HG02884 (cell line): ENCODE measurements around the gene JAKMIP1.

ENCODE experiments used
- ATAC-seq: cut with Tn5 transposase; IDR thresholded peaks from one replicate; pipeline ENCODE4 v1.9.1; 2021; ENCODE audit warnings: mild to moderate bottlenecking, moderate library complexity; ENCODE audit not compliant: unreplicated experiment

The JAKMIP1 gene

DNA sequence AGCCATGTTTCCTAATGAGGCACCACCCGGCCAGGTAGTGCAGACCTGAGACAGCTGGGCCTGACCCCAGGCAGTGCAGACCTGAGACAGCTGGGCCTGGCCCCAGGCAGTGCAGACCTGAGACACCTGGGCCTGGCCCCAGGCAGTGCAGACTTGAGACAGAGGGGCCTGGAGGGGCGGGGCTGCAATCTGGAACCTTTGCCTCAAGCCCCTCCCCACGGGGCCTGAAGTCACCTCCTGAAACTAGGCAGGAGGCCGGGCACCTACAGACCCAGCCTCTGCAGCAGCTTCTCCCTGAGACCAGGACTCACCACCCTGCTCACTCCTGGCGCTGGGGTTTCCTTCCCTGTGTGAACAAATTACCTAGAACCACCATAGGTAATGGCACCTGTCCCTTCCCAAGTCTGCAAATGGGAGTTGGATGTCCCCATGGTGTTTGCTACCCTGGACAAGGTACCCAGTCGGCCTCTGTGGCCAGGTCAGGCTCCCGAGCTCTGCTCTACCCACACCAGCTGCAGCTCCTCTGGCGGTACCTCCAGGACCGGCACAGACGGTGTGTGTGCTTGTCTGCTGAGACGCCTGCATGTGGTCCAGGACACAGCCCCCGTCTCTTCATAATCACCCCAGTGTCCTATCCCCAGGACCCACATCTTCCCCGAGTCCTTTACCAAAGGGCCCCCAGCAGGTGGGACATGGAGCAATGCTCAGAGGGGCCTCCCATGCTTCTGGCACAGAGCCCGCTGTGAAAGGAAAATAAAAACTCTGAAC, 129.0 kb downstream of the JAKMIP1 start:
- no peak for ATAC-seq

GRCh38 chr4:6069845-6070709, 130.3 kb downstream of the JAKMIP1 start:
- ATAC-seq = no peak

GRCh38 chr4:6068986-6069385, 131.4 kb downstream of the JAKMIP1 start:
- no peak for ATAC-seq

- ATAC-seq = no peak
Observed at GRCh38 chr4:6065934-6066590, 134.3 kb downstream of the JAKMIP1 start.

GRCh38 chr4:6065166-6065565, 135.2 kb downstream of the JAKMIP1 start:
- no peak for ATAC-seq

GRCh38 chr4:6064383-6064782, 136.0 kb downstream of the JAKMIP1 start:
- no peak for ATAC-seq

DNA sequence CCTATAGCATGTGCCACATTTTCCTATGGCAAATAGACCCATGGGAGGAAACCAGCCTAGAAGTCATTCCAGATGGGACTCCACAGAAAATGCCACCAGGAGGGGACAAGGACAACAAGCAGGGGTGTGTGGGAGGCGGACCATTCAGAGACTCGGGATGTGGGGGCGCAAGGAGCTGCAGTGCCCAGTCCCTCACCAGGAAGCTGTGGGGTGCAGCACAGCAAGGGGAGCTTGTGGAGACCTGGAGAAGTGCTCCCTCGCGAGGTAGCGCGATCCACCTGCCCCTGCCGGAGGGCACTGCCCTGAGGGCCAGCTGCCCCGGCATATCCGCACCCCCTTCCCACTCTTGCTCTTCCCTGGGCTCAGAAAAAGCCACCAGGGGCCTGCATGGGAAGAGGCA, 136.7 kb downstream of the JAKMIP1 start:
- ATAC-seq = no peak

- ATAC-seq = no peak
Observed at GRCh38 chr4:6062133-6062532, 138.2 kb downstream of the JAKMIP1 start.

DNA sequence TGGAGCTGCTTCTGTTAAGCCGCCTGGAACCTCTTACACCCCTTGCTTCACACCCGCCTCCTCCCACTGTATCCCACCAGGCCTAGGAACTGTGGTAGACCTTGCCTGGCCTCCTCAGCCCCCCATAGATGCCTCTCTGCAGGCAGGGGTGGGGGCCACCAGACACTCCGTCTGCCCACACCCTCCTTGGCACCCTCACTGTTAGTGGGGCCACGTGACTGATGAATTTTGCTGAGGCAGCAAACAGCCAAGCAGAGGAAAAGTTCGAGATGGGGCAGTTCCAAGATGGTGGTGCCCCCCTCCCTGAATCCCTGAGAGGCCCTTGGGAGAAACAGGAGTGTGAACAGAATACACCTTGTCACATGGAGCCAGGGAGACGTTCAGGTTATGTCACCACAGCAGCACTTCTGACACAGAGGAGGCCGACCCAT, 141.0 kb downstream of the JAKMIP1 start:
- no peak for ATAC-seq

DNA sequence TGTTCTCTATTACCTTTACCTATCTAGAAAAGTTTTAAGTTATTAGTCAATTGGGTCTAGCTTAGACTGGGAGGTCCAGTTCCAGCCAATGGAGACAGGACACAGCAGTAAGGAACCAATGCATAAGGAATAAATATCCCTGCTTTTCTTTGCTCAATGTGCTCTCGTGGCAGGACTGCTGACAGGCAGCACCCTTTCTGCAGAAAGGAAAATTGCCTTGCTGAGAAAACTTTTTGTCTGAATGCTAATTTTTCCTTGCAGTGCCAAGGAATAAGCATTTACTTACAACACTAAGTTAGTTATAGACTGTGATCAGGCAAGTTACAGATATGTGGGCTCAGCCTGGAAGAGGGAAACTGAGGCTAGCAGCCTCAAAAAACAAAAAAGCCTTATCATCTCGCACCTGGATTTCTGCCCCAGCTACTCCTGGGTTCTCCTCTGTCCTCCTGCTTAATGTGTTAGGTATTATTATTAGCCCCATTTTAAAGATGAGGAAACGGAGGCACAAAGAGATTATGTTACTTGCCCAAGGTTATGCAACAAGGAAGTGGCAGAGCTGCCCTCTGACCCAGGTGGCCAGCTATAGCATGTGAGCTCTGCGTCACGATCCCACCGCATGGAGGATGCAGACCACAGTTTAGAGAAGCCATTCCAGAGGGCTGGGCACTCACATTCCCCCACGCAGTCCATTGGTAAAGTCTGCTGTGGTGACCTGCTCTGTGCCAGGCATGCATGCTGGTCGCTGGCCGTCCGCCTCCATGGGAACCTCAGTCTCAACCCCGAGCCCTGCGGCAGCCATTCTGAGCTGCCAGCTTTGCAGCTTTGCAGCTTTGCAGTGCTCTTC, 141.6 kb downstream of the JAKMIP1 start:
- no peak for ATAC-seq

GRCh38 chr4:6056976-6057766, 143.2 kb downstream of the JAKMIP1 start:
- no peak for ATAC-seq

DNA sequence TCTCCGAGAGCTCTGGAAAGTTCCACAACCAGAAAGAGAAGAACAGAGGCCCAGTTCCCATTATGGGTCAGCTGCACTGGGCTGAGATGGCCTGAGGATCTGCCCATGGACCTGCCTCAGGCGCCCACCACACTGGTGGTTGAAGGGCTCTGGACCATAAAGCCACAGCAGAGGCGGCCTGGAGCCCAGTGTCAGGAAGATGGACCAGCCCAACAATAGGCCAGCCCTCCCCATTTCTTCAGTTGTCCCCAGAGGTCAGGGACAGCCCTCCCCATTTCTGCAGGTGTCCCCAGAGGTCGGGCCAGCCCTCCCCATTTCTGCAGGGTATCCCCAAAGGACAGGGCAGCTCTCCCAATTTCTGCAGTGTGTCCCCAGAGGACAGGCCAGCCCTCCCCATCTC, 144.9 kb downstream of the JAKMIP1 start:
- no peak for ATAC-seq

GRCh38 chr4:6055030-6055429, 145.3 kb downstream of the JAKMIP1 start:
- no peak for ATAC-seq

DNA sequence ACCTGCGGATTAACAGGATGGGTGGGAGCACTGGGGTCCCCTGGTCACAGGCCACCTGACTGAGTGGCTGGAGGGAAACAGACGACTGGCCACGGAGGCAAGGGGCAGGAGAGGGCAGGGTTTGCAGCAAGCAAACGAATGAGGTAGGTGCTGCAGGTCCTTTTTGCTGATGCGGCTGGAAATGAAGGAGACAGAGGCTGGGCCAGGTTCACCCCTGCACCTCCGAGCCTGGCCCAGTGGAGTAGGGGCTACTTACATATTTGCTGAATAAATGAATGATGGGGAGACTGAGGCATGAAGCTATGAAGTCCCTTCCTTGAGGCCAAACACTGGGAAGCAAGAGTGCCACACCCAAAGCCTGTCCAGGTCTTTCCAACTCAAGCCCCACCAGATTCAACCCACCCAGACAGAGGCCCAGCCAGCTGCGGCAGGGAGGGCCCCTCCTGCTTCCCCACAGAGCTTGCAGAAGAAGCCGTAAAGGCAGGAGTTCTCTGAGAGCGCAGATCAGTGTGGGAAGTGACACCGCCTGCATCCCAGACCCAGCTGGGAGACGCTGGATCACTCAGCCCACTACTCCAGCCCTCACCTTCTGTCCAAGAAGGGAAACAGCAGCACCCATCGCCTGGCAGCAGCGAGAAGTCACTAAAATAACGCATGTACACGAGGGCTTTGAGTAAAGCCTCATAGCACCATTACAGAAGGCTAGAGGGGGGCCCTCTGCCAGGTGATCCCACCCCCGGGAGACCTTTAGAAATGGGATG, 146.0 kb downstream of the JAKMIP1 start:
- ATAC-seq = no peak

GRCh38 chr4:6052679-6053078, 147.7 kb downstream of the JAKMIP1 start:
- ATAC-seq = no peak

DNA sequence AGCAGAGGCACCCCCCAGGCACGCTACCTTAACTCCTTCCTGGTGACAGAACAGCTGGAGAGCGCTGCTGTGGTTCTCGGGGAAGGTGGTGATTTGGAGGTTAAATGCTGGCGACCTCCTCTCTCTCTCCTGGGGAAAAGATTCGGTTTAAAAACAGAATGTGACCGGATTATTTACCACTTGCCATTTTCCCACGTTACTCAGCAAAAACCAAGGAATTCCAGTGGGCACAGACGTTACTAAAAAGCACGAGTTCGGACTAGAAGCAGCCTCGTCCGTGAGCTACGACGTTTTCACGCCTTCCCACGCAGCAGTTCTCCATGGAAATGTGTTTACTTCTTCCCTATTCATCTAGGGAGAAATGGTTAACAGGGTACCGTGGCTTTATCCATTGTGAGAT, 149.8 kb downstream of the JAKMIP1 start:
- no peak for ATAC-seq

DNA sequence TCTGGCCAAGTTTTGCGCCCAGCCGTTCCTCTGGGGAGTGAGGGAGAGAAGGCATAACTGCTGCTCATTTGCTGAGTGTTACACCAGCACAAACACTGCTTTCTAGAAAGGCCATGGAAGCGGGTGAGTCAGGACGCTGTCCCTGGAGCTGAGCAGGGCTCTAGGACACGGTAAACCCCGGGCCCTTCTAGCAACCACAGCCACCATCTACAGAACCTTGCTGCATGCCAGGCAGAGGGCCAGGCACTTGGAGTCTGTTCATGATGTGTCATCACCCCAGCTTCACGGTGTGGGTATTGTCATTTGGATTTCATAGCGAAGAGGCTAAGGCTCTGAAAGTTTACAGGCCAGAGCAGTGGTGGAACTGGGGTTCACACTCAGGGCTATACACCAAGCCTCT, 150.4 kb downstream of the JAKMIP1 start:
- no peak for ATAC-seq

DNA sequence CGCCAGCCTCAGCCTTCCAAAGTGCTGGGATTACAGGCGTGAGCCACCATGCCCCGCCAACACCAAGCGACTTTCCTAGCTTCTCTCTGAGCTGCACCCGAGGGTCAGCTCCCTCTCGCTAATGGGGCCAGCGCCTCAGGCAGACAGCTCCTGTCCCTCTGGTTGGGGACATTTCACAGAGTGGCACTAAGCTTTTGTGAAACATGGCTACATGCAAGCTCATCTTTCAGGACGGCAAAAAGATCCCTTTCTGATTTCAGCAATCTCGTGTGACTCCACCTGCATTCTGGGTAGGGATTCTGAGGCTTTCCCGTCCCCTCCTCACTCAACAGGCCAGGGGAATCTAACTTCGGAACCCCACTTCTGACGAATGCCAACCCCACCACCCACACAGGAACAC, 151.1 kb downstream of the JAKMIP1 start:
- ATAC-seq = no peak

GRCh38 chr4:6048537-6048936, 151.8 kb downstream of the JAKMIP1 start:
- ATAC-seq = no peak
